IPS-15b (cell line): ENCODE results near the gene RNF151.

Source experiments
- H3K27me3 ChIP-seq: one replicate; pipeline ENCODE4 v1.6.1; 2013; ENCODE audit warnings: low read length; ENCODE audit not compliant: control insufficient read depth, insufficient read depth
- H3K36me3 ChIP-seq: one replicate; pipeline ENCODE4 v1.6.1; 2013; ENCODE audit warnings: low read length; ENCODE audit not compliant: control insufficient read depth, insufficient read depth
- H3K4me1 ChIP-seq: one replicate; pipeline ENCODE4 v1.6.1; 2013; ENCODE audit warnings: mild to moderate bottlenecking, low read length; ENCODE audit not compliant: control insufficient read depth, insufficient read depth
- H3K4me3 ChIP-seq: one replicate; pipeline ENCODE4 v1.5.1; 2013; ENCODE audit warnings: low read depth, low read length
- H3K9ac ChIP-seq: one replicate; pipeline ENCODE4 v1.6.1; 2013; ENCODE audit warnings: low read depth, mild to moderate bottlenecking, low read length
- H3K9me3 ChIP-seq: one replicate; pipeline ENCODE4 v1.6.1; 2013; ENCODE audit warnings: mild to moderate bottlenecking, low read length; ENCODE audit not compliant: control insufficient read depth, insufficient read depth

The RNF151 gene

DNA sequence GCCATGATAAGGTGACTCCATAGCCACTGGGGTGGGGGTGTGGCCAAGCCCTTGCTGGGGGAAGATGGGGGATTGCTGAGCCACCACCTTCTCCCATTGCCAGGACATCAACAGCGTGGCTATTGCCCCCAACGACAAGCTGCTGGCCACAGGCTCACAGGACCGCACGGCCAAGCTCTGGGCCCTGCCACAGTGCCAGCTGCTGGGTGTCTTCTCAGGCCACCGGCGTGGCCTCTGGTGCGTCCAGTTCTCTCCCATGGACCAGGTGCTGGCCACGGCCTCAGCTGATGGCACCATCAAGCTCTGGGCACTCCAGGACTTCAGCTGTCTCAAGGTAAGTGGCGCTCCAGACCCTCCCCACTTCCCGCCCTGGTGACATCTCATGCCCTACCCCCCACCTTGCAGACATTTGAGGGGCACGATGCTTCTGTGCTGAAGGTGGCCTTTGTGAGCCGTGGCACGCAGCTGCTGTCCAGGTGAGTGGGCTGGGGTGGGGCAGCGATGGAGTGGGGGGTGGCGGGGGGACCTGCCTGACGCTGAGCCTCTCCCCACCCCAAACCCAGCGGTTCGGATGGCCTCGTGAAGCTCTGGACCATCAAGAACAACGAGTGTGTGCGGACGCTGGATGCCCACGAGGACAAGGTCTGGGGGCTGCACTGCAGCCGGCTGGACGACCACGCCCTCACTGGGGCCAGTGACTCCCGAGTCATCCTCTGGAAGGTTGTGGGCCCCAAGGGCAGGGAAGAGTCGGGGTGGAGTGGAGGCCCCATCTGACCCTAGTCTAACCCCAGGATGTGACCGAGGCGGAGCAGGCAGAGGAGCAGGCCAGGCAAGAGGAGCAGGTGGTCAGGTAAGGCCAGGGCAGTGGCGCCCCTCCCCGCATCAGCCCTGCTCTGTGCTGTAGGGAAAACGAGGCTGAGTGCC lies 10.6 kb downstream of the RNF151 start:
- Histone ChIP-seq H3K27me3 (peaks cover 27% of the 10 kb centered on the region), H3K36me3 (peaks cover 43% of the 10 kb centered on the region), H3K4me1 (no peaks in the 10 kb centered on the region), H3K9me3 (no peaks in the 10 kb centered on the region), H3K9ac (no peak overlapping the region), H3K4me3 (no peak overlapping the region)

DNA sequence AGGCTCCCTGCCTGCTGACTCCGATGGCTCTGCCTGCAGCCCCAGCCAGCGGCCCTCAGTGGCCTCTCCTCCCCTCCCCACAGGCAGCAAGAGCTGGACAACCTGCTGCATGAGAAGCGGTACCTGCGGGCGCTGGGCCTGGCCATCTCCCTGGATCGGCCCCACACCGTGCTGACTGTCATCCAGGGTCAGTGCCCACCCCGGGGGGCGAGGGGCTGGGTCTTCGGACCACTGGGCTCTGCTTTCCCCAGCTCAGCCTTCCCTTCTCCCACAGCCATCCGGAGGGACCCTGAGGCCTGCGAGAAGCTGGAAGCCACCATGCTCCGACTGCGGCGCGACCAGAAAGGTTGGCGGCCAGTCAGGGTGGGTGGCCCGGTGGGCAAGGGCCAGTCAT lies 11.2 kb downstream of the RNF151 start:
- peaks cover 34% of the 10 kb centered on the region for H3K27me3 ChIP-seq

DNA sequence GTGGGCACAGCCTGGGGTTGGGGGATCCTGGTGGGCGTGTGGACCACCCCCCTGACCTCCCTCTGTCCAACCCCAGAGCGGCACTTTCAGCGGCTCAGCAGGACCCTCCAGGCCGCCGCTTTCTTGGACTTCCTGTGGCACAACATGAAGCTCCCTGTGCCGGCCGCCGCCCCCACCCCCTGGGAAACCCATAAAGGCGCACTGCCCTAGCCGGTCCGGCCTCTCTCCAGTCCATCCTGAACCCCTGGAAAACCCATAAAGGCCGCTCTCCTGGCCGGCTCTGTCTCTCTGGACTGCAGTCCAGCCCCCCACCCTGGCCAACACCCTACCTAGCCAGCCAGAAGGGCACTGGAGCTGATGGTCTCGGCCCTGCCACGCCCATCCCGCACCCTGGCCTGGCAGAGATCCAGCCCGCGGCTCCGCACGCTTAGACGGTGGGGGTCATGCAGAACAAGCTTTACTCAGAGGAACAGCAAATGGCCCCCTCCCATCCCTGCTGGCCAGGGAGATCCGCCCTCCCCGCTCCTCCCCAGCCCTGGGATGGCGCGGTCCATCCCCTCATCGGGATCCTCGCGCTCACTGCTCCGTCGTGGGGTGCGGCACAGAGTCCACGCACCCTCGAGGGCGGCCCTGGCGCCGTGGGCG lies 11.9 kb downstream of the RNF151 start:
- Histone ChIP-seq H3K9me3 (no peaks in the 10 kb centered on the region), H3K4me3 (peak overlapping the region; percentile 54), H3K27me3 (peaks cover 38% of the 10 kb centered on the region), H3K9ac (no peak overlapping the region), H3K4me1 (peaks cover 4% of the 10 kb centered on the region), H3K36me3 (peaks cover 43% of the 10 kb centered on the region)

More for the DNA sequence above, 11.2 kb downstream of the RNF151 start:
- Histone ChIP-seq H3K9me3 (no peaks in the 10 kb centered on the region), H3K4me3 (no peak overlapping the region), H3K4me1 (no peaks in the 10 kb centered on the region), H3K36me3 (peaks cover 43% of the 10 kb centered on the region), H3K9ac (no peak overlapping the region)

DNA sequence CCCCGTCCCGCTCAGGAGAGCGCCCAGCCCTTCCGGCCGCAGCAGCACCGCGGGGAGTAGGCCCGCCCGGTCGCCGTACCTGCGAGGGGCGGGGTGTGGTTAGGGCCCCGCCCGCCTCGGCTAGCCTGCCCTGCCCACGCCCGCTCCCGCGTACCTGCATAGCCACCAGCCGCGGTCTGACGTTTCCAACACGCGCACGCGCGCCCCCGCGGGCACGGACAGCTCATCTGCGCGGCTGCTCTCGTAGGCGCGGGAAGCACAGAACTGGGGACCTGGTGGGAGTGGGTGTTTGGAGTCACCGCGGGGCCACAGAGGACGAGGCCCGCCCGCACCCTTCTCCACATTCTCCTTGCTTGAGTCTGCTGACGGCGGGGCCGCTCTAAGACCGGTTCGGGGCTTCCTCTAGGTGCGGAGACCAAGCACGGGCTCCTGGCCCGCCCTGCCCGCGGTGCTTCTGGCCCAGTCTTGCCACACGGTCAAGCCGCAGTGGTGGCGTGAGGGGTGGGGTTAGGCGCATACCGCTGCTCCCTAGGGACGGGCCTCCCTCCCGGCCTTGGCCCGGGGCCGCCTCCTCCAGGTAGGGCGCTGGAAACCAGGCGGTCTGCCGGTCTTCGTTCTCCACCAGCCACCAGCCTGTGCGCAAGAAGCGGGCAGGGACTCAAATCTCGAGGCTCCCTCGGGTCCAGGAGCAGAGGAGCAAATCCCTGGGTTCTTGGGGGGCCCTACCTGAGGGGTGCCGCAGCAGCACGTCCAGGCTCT lies 12.8 kb downstream of the RNF151 start:
- peaks cover 37% of the 10 kb centered on the region for H3K36me3 ChIP-seq
- no peaks in the 10 kb centered on the region for H3K9me3 ChIP-seq
- H3K4me3 ChIP-seq: peak overlapping the region; percentile 54
- peak overlapping the region; percentile 54 for H3K9ac ChIP-seq
- peaks cover 38% of the 10 kb centered on the region for H3K27me3 ChIP-seq
- peaks cover 4% of the 10 kb centered on the region for H3K4me1 ChIP-seq

DNA sequence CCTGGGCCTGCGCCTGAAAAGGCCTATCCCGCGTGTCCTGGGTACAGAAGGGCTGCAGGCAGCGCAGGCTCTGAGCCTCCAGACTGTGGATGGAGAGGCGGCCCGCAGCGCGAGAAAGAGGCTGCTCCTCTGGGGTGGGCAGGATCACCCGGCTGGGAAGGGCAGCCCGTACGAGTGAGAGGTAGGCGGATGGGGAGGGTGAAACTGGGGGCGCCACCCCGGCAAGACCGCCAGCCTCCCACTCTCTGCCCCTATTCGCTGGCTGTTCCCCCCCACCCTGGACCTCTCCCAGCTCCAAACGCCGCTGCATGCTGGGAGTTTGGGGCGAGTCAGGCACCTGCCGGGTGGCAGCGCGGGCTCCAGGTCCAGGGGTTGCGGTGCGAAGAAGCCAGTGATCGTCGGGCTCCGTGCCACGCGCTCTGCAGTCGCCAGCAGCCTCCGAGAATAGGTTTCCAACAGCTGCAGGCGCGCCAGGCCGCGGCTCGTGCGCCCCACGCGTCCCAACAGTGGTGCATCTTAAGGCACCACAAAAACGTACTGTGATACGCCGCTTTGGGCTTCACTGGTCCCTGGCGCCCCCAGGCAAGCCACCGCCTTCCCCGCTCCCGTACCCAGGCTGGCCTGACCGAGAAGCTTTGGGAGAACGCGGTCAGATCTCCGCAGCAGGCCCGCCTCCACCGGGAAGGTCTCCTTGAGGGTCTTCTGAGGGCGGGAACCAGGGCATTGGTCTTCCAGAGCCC lies 13.5 kb downstream of the RNF151 start:
- Histone ChIP-seq H3K9ac (peak overlapping the region; percentile 54), H3K4me1 (peaks cover 6% of the 10 kb centered on the region), H3K27me3 (peaks cover 38% of the 10 kb centered on the region), H3K4me3 (peak overlapping the region; percentile 54), H3K36me3 (peaks cover 30% of the 10 kb centered on the region), H3K9me3 (no peaks in the 10 kb centered on the region)

DNA sequence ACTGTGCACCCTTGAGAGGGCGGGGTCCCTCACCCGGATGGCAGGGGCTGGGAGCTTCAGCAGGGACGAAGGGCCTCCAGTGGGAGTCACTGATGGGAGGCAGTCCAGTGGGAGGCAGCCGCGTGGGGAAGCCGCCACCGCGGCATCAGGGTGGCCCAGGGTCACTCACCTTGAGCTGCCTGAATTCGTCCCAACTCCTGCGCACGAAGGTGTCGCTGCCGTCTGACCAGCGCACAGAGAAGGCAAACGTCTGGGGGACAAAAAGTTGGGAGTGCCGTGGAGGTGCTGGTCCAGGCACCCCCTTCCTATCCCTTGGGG lies 14.1 kb downstream of the RNF151 start:
- no peak overlapping the region for H3K9ac ChIP-seq
- peaks cover 38% of the 10 kb centered on the region for H3K27me3 ChIP-seq
- H3K4me1 ChIP-seq: peaks cover 6% of the 10 kb centered on the region
- no peaks in the 10 kb centered on the region for H3K9me3 ChIP-seq
- peak overlapping the region; percentile 54 for H3K4me3 ChIP-seq
- peaks cover 31% of the 10 kb centered on the region for H3K36me3 ChIP-seq

DNA sequence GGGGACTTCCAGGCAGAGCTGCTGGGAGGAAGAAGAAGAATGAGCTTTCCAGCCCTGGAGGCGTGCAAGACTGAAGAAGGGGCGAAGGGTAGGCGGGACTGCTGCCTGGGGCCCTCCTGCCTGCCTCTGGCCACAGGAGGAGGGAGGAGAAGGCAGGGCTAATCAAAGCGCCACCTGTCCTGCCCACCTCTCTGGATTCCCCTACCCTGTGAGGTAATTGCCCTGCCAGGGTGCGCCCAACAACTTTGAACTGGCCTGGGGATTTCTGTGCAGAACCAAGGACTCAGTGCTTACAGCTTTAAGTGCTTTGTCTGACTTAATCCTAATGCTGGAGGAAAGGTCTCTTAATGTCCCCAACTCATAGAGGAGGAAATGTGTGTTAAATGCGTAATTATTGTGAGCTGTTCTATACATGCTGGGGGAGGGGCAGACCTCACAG lies 14.8 kb downstream of the RNF151 start, which contains the start of gene NOXO1:
TSS of gene NOXO1 (minus strand) at position 72 of the 439 bp plus-strand sequence. CDS start 290 bp downstream, outside the sequence.
- H3K4me1 ChIP-seq: peaks cover 6% of the 10 kb centered on the region

DNA sequence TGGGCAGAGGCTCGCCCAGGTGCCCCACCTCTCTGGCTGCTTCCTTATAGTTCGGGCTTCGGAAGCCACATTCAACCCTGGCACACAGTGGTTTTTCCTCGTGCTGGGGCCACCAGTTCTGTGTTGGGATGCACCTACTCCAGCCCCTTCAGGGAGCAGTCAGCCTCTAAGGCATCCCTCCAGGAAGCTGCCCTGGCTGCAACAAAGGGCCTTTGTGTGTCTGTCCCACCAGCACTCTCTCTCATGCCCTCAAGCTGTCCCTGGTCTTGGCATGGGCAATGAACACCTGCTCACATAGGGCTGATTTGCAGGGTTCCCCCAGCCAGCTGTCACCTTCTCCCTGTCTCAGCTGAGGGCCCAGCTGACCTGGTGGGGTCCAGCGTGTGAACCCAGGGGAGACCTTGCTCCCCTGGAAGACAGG lies 15.4 kb downstream of the RNF151 start:
- Histone ChIP-seq H3K4me3 (no peak overlapping the region), H3K9ac (no peak overlapping the region), H3K9me3 (no peaks in the 10 kb centered on the region), H3K27me3 (peaks cover 38% of the 10 kb centered on the region), H3K4me1 (peaks cover 6% of the 10 kb centered on the region), H3K36me3 (peaks cover 27% of the 10 kb centered on the region)

More for the DNA sequence above, 14.8 kb downstream of the RNF151 start, which contains the start of gene NOXO1:
- H3K9me3 ChIP-seq: no peaks in the 10 kb centered on the region
- peak within 1 kb of the TSS; percentile 54 for H3K4me3 ChIP-seq
- H3K9ac ChIP-seq: no peak within 1 kb of the TSS
- peaks cover 38% of the 10 kb centered on the region for H3K27me3 ChIP-seq
- peaks cover 30% of the 10 kb centered on the region for H3K36me3 ChIP-seq

DNA sequence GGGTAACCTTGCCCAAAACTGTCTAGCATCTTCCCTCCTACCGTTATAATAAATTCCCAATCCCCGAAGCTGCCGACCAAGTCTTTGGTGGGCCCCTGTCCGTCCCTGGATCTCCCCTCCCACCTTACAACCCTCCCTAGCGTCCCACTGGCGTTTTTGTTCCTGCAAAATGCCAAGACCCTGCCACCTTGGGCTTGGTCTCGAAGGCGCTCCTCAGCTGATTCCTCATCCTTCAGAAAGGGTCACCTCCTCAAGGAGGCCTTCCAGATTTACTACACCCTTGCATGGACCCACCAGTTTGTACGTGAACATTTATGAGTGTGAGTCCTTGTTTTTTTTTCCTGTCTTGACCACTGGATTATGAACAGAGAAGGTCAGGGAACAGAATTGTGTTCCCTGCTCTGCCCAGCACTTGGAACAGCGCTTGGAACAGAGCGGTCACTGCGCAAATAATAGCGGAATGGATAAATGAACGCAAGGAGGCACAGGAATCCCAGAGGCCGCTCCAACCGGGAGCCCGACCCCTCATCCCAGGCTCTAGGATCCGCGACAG lies 16.4 kb downstream of the RNF151 start:
- no peaks in the 10 kb centered on the region for H3K9me3 ChIP-seq
- no peak overlapping the region for H3K9ac ChIP-seq

DNA sequence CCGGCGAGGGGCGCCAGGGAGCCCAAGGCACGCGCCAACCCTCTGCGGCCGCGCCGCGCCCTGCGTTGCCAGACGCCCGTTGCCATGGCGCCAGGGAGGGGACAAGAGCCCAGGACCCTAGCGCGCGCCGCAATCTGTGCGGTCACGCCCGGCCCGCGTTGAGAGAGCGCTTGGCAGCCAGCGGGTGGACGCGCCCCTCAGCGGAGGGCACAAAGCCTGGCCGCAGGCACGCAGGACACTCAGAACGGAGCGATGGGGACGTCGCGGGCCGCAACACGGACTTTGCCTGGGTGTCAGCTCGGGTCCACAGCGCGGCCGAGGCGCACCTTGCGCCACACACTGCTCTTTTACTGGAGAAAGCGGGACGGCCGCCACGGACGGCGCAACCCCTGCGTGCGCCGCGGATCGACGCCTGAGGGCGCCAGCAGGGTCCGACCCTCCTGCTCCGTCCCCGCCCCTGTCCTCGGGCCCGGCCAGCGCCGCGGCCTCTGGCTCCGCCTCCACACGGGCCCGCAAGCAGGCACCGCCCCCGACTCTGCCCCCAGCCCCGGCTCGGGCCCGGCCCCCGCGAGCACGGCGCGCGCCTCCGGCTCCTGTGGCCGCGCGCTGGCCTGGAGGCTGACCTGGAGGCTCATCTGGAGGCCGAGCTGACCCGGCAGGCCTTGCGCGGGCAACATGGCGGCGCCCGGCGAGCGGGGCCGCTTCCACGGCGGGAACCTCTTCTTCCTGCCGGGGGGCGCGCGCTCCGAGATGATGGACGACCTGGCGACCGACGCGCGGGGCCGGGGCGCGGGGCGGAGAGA lies 17.1 kb downstream of the RNF151 start, which contains the start of gene GFER:
TSS of gene GFER (plus strand) at position 650 of the 803 bp plus-strand sequence. CDS start at position 676, 26 bp downstream.
- Histone ChIP-seq H3K27me3 (peaks cover 45% of the 10 kb centered on the region), H3K9me3 (no peaks in the 10 kb centered on the region), H3K9ac (peak within 1 kb of the TSS; percentile 79), H3K4me1 (peaks cover 6% of the 10 kb centered on the region), H3K36me3 (peaks cover 16% of the 10 kb centered on the region), H3K4me3 (peak within 1 kb of the TSS; percentile 76)

More for the DNA sequence above, 16.4 kb downstream of the RNF151 start:
- peaks cover 19% of the 10 kb centered on the region for H3K36me3 ChIP-seq
- peaks cover 6% of the 10 kb centered on the region for H3K4me1 ChIP-seq
- H3K27me3 ChIP-seq: peaks cover 40% of the 10 kb centered on the region
- peak overlapping the region; percentile 66 for H3K4me3 ChIP-seq
